Aorta (tissue), 5 donors: ENCODE data around the gene RUNDC3A. TPM values are rescaled to one million over a fixed set of nuclear protein-coding genes. Genes with fewer than 3 reads are reported as not detected.
"Not testable (repeated sequence)": the region's sequence is repeated elsewhere in the genome, so short reads cannot be mapped to it uniquely, and the experiment has no call there.

Experiments
- ATAC-seq: fragments of 200-7000 bp; cut with Tn5 transposase; one replicate; pipeline ENCODE4 v1.9.1; 2022; ENCODE audit warnings: moderate library complexity; ENCODE audit not compliant: low FRiP score
- DNase-seq, 2 donors: peaks; one replicate each; pipeline ENCODE4 v3.0.0-alpha.2; 2020
- H3K27ac ChIP-seq, 2 donors: one replicate each; pipeline ENCODE4 v1.5.1; 2013; ENCODE audit warnings: low read length in 2 of 2, mild to moderate bottlenecking in 2 of 2, moderate library complexity in 2 of 2, control low read depth in 1 of 2, inconsistent platforms in 1 of 2, low read depth in 1 of 2
- H3K27me3 ChIP-seq, 2 donors: one replicate each; pipeline ENCODE4 v1.6.1; 2013; ENCODE audit warnings: control low read depth in 1 of 2, low read length in 1 of 2, mild to moderate bottlenecking in 1 of 2, moderate library complexity in 1 of 2; ENCODE audit not compliant: insufficient read depth in 2 of 2, control insufficient read depth in 1 of 2
- H3K36me3 ChIP-seq, 2 donors: one replicate each; pipeline ENCODE4 v1.6.1; 2013; ENCODE audit warnings: control low read depth in 1 of 2, low read length in 1 of 2, mild to moderate bottlenecking in 1 of 2; ENCODE audit not compliant: insufficient read depth in 2 of 2, control insufficient read depth in 1 of 2
- H3K4me1 ChIP-seq, 2 donors: one replicate each; pipeline ENCODE4 v1.6.1; 2013; ENCODE audit warnings: low read length in 2 of 2, control low read depth in 1 of 2, mild to moderate bottlenecking in 1 of 2, moderate library complexity in 1 of 2; ENCODE audit not compliant: insufficient read depth in 2 of 2, control insufficient read depth in 1 of 2
- H3K4me3 ChIP-seq, 2 donors: one replicate each; pipeline ENCODE4 v1.5.1; 2013; ENCODE audit warnings: low read length in 2 of 2, control low read depth in 1 of 2, mild to moderate bottlenecking in 1 of 2
- H3K9me3 ChIP-seq: one replicate; pipeline ENCODE4 v1.6.1; 2013; ENCODE audit warnings: mild to moderate bottlenecking, low read length; ENCODE audit not compliant: control insufficient read depth
- WGBS, 2 donors: extraction: QIAGEN DNeasy Blood & Tissue Kit; methylation state at CpG; one replicate each; pipeline ENCODE4 v1.1.7; 2013; 5-methylcytosine and 5-hydroxymethylcytosine counted together
- intact Hi-C, 2 donors: fragments of 100-400 bp; cut with DNase I; formaldehyde crosslinking; loops; one replicate each; pipeline versions ENCODE4 v1.14.2 to v1.15.0; 2022
- polyA plus RNA-seq, 2 donors: library from polyadenylated mRNA; stranded (reverse); fragments of 200-250 nt; gene quantifications; one replicate each; pipeline ENCODE4 v1.2.3, GENCODE V29; 2013
- total RNA-seq, 2 donors: library from RNA; stranded (reverse); fragmentation: NEBNext Ultra II Directional; extraction: Animal tissue kit (Norgen Biotek cat#: 25700); gene quantifications; one replicate each; pipeline ENCODE4 v1.2.1, GENCODE V29; 2021
- donor health status: healthy with polysubstance abuse.
- donor health status: Bipolar disorder and iron deficiency.
- donor health status: DM: no; HTN: no; CAD: no.
- donor health status: DM: no; HTN: no; CAD: no.
- donor health status: DM: yes; HTN: yes; CAD: no.

Gene RUNDC3A
- total and polyA plus RNA-seq, 4 donors = 0.26 to 0.75 (median 0.50) TPM; not detected in 1

GRCh38 chr17:44362459-44362948 is 54.1 kb downstream of the RUNDC3A start:
- 26 to 27% methylated on average over 10 to 11 of the region's 11 CpGs for WGBS, 2 donors
- Histone ChIP-seq H3K27me3 (no peaks in the 10 kb centered on the region), H3K9me3 (no peaks in the 10 kb centered on the region), H3K36me3 (no peaks in the 10 kb centered on the region), H3K4me1 (no peaks in the 10 kb centered on the region), H3K4me3 (no peak overlapping the region), H3K27ac (no peak overlapping the region)
- intact Hi-C loops = no loop called here
- ATAC-seq (peak; percentile 9), DNase-seq (peak in 1 of 2 donors; percentile 36)

GRCh38 chr17:44362949-44363612 is 54.7 kb downstream of the RUNDC3A start:
- intact Hi-C loops = no loop called here
- DNase-seq = peak; percentile 49 to 79
- 0 to 1% methylated on average over 38 to 45 of the region's 45 CpGs for WGBS, 2 donors

GRCh38 chr17:44363613-44364159 is 55.3 kb downstream of the RUNDC3A start, which contains the start of gene FAM171A2:
Gene FAM171A2 (minus strand): TSS chr17:44363853. CDS start chr17:44363714, 139 bp downstream.
- DNase-seq = peak; percentile 68 to 89
- Histone ChIP-seq H3K36me3 (no peaks in the 10 kb centered on the region), H3K9me3 (no peaks in the 10 kb centered on the region), H3K27me3 (no peaks in the 10 kb centered on the region), H3K27ac (no peak within 1 kb of the TSS), H3K4me3 (peak within 1 kb of the TSS; percentile 36 to 57), H3K4me1 (no peaks in the 10 kb centered on the region)
- peak; percentile 87 for ATAC-seq
- 1% methylated on average over 45 to 63 of the region's 63 CpGs for WGBS, 2 donors
- intact Hi-C loops = no loop called here

More at GRCh38 chr17:44362949-44363612, 54.7 kb downstream of the RUNDC3A start:
- ATAC-seq = no peak
- Histone ChIP-seq H3K4me3 (peak overlapping the region; percentile 36 to 57), H3K36me3 (no peaks in the 10 kb centered on the region), H3K27me3 (no peaks in the 10 kb centered on the region), H3K9me3 (no peaks in the 10 kb centered on the region), H3K4me1 (no peaks in the 10 kb centered on the region), H3K27ac (no peak overlapping the region)

- WGBS, 2 donors = 88 to 90% methylated on average over 5 of the region's 5 CpGs
- H3K36me3 ChIP-seq, intact Hi-C loops, ATAC-seq, H3K9me3 ChIP-seq, H3K27ac ChIP-seq, DNase-seq, H3K4me3 ChIP-seq, H3K27me3 ChIP-seq, H3K4me1 ChIP-seq: not testable (repeated sequence)
These were observed 56.6 kb downstream of the RUNDC3A start for GRCh38 chr17:44365051-44365450.

- Histone ChIP-seq H3K27ac (no peak overlapping the region), H3K36me3 (no peaks in the 10 kb centered on the region), H3K9me3 (no peaks in the 10 kb centered on the region), H3K4me3 (no peak overlapping the region), H3K4me1 (no peaks in the 10 kb centered on the region), H3K27me3 (no peaks in the 10 kb centered on the region)
- DNase-seq (peak in 1 of 2 donors; percentile 18), ATAC-seq (no peak)
- intact Hi-C loops = no loop called here
- 50 to 51% methylated on average over 7 of the region's 7 CpGs for WGBS, 2 donors
These were observed 59.0 kb downstream of the RUNDC3A start for GRCh38 chr17:44367231-44367979.

Other genes with a start within 250 kb of the RUNDC3A start
- gene LSM12, start 241.9 kb upstream of the RUNDC3A start, total RNA-seq = 10 to 100 TPM; 36.9 to 43.4 TPM
- gene LSM12, start 241.9 kb upstream of the RUNDC3A start, polyA plus RNA-seq = 10 to 100 TPM; 19.0 to 19.8 TPM
- 10 to 100 TPM; 30.3 to 32.5 TPM for gene G6PC3, start 237.9 kb upstream of the RUNDC3A start, total RNA-seq
- 10 to 100 TPM; 22.7 to 40.0 TPM for gene G6PC3, start 237.9 kb upstream of the RUNDC3A start, polyA plus RNA-seq
- gene HDAC5, start 185.0 kb upstream of the RUNDC3A start, total RNA-seq = 10 to 100 TPM; 69.7 to 82.6 TPM
- 10 to 100 TPM; 28.9 to 83.4 TPM for gene HDAC5, start 185.0 kb upstream of the RUNDC3A start, polyA plus RNA-seq
- 1 to 10 TPM in 1 of 2 donors, under 1 TPM in 1; 0.58 to 1.3 TPM for gene HROB, start 166.7 kb upstream of the RUNDC3A start, total RNA-seq
- 1 to 10 TPM in 1 of 2 donors, not detected in 1; 1.7 TPM for gene HROB, start 166.7 kb upstream of the RUNDC3A start, polyA plus RNA-seq
- gene ASB16, start 137.9 kb upstream of the RUNDC3A start, total RNA-seq = 1 to 10 TPM; 1.4 to 2.1 TPM
- gene ASB16, start 137.9 kb upstream of the RUNDC3A start, polyA plus RNA-seq = 1 to 10 TPM in 1 of 2 donors, under 1 TPM in 1; 0.88 to 1.4 TPM
- gene TMUB2, start 121.6 kb upstream of the RUNDC3A start, total RNA-seq = 10 to 100 TPM; 25.8 to 39.7 TPM
- 10 to 100 TPM; 13.4 to 59.8 TPM for gene TMUB2, start 121.6 kb upstream of the RUNDC3A start, polyA plus RNA-seq
- gene ATXN7L3, start 108.7 kb upstream of the RUNDC3A start, total RNA-seq = 10 to 100 TPM; 62.9 to 67.5 TPM
- 10 to 100 TPM; 18.7 to 35.7 TPM for gene ATXN7L3, start 108.7 kb upstream of the RUNDC3A start, polyA plus RNA-seq
- 10 to 100 TPM; 39.1 to 75.4 TPM for gene UBTF, start 88.9 kb upstream of the RUNDC3A start, total RNA-seq
- gene UBTF, start 88.9 kb upstream of the RUNDC3A start, polyA plus RNA-seq = 10 to 100 TPM; 26.5 to 45.9 TPM
- gene SLC4A1, start 40.5 kb upstream of the RUNDC3A start, total RNA-seq = 10 to 100 TPM in 1 of 2 donors, 1 to 10 TPM in 1; 1.5 to 10.2 TPM
- under 1 TPM; 0.08 to 0.25 TPM for gene SLC4A1, start 40.5 kb upstream of the RUNDC3A start, polyA plus RNA-seq
- 10 to 100 TPM; 50.2 to 61.5 TPM for gene SLC25A39, start 16.2 kb downstream of the RUNDC3A start, total RNA-seq
- 100 to 1,000 TPM in 1 of 2 donors, 10 to 100 TPM in 1; 54.6 to 107 TPM for gene SLC25A39, start 16.2 kb downstream of the RUNDC3A start, polyA plus RNA-seq
- gene GRN, start 36.7 kb downstream of the RUNDC3A start, total RNA-seq = 100 to 1,000 TPM; 162 to 248 TPM
- 100 to 1,000 TPM; 125 to 145 TPM for gene GRN, start 36.7 kb downstream of the RUNDC3A start, polyA plus RNA-seq
- gene FAM171A2, start 55.3 kb downstream of the RUNDC3A start, total RNA-seq = 1 to 10 TPM in 1 of 2 donors, under 1 TPM in 1; 0.45 to 2.0 TPM
- gene FAM171A2, start 55.3 kb downstream of the RUNDC3A start, polyA plus RNA-seq = under 1 TPM in 1 of 2 donors, not detected in 1; 0.05 TPM
- 1 to 10 TPM; 3.3 to 3.4 TPM for gene ITGA2B, start 81.0 kb downstream of the RUNDC3A start, total RNA-seq
- 1 to 10 TPM in 1 of 2 donors, under 1 TPM in 1; 0.38 to 1.2 TPM for gene ITGA2B, start 81.0 kb downstream of the RUNDC3A start, polyA plus RNA-seq
- 10 to 100 TPM; 42.7 to 56.5 TPM for gene GPATCH8, start 194.8 kb downstream of the RUNDC3A start, total RNA-seq
- gene GPATCH8, start 194.8 kb downstream of the RUNDC3A start, polyA plus RNA-seq = 10 to 100 TPM in 1 of 2 donors, 1 to 10 TPM in 1; 4.9 to 11.8 TPM
- 10 to 100 TPM in 1 of 2 donors, 1 to 10 TPM in 1; 7.4 to 22.1 TPM for gene FZD2, start 248.9 kb downstream of the RUNDC3A start, total RNA-seq
- 1 to 10 TPM; 3.9 to 9.8 TPM for gene FZD2, start 248.9 kb downstream of the RUNDC3A start, polyA plus RNA-seq